GM23248 (cell line): ENCODE measurements around the gene COL23A1. TPM values are rescaled to one million over a fixed set of nuclear protein-coding genes. Genes with fewer than 3 reads are reported as not detected.

Experiments used
- DNase-seq: peaks from one replicate; pipeline ENCODE4 v3.0.0-alpha.2; 2015
- H2AFZ ChIP-seq: fragments of 200-600 bp; sonication (generic); 2 replicates; pipeline ENCODE4 v1.6.1; 2016; ENCODE audit warnings: antibody characterized with exemption
- H3F3A ChIP-seq: fragments of 200-600 bp; sonication (generic); 2 replicates; pipeline ENCODE4 v1.6.1; 2016; ENCODE audit warnings: mild to moderate bottlenecking, antibody characterized with exemption, mixed run types; ENCODE audit not compliant: insufficient read depth
- H3K27ac ChIP-seq: fragments of 200-600 bp; sonication (generic); 2 replicates; pipeline ENCODE4 v1.5.1; 2016; ENCODE audit warnings: mild to moderate bottlenecking
- H3K27me3 ChIP-seq: fragments of 200-600 bp; sonication (generic); replicated peaks from 2 replicates; pipeline ENCODE4 v1.6.1; 2016; ENCODE audit warnings: mild to moderate bottlenecking; ENCODE audit not compliant: insufficient read depth
- H3K36me3 ChIP-seq: fragments of 200-600 bp; sonication (generic); 2 replicates; pipeline ENCODE4 v1.6.1; 2016; ENCODE audit warnings: low read depth, mild to moderate bottlenecking
- H3K4me1 ChIP-seq: fragments of 200-600 bp; sonication (generic); 2 replicates; pipeline ENCODE4 v1.6.1; 2016; ENCODE audit warnings: mild to moderate bottlenecking; ENCODE audit not compliant: insufficient read depth
- H3K4me2 ChIP-seq: fragments of 200-600 bp; sonication (generic); one replicate; pipeline ENCODE4 v1.6.1; 2016; ENCODE audit warnings: mild to moderate bottlenecking; ENCODE audit not compliant: unreplicated experiment
- H3K4me3 ChIP-seq: fragments of 200-600 bp; sonication (generic); 2 replicates; pipeline ENCODE4 v1.5.1; 2016; ENCODE audit warnings: mild to moderate bottlenecking
- H3K79me2 ChIP-seq: fragments of 200-600 bp; sonication (generic); 2 replicates; pipeline ENCODE4 v1.6.1; 2016; ENCODE audit warnings: mild to moderate bottlenecking; ENCODE audit not compliant: insufficient read depth
- H3K9ac ChIP-seq: fragments of 200-600 bp; sonication (generic); 2 replicates; pipeline ENCODE4 v1.6.1; 2016; ENCODE audit warnings: mild to moderate bottlenecking
- H3K9me2 ChIP-seq: fragments of 200-600 bp; sonication (generic); 2 replicates; pipeline ENCODE4 v1.6.1; 2016; ENCODE audit warnings: mixed run types, mild to moderate bottlenecking, moderate library complexity; ENCODE audit not compliant: insufficient read depth
- H3K9me3 ChIP-seq: fragments of 200-600 bp; sonication (generic); one replicate; pipeline ENCODE4 v1.6.1; 2017; ENCODE audit warnings: low read depth
- H4K20me1 ChIP-seq: fragments of 200-600 bp; sonication (generic); 2 replicates; pipeline ENCODE4 v1.6.0; 2016; ENCODE audit not compliant: insufficient read depth
- EZH2 ChIP-seq: fragments of 200-600 bp; sonication (generic); IDR thresholded peaks from 2 replicates; pipeline ENCODE4 v1.6.1; 2018; ENCODE audit warnings: antibody characterized with exemption, mild to moderate bottlenecking; ENCODE audit not compliant: insufficient read depth, poor library complexity, severe bottlenecking
- EZH2phosphoT487 ChIP-seq: fragments of 200-600 bp; sonication (generic); IDR thresholded peaks from 2 replicates; pipeline ENCODE4 v1.6.1; 2018; ENCODE audit warnings: antibody characterized with exemption, moderate library complexity, mild to moderate bottlenecking, low read depth; ENCODE audit not compliant: insufficient read depth
- WGBS, 2 experiments: methylation state at CpG; one replicate each; pipeline ENCODE4 v1.1.6; 2015 to 2017; ENCODE audit warnings: low lambda C conversion rate in 2 of 2, low coverage in 1 of 2; ENCODE audit errors: missing lambda C conversion rate in 2 of 2; 5-methylcytosine and 5-hydroxymethylcytosine counted together
- in situ Hi-C: fragments of 300-500 bp; cut with MboI; formaldehyde crosslinking; loops from 2 replicates; pipeline ENCODE4 v1.15.0; 2020
- polyA plus RNA-seq: library from polyadenylated mRNA; unstranded; fragments of >200 nt; fragmentation: Nextera tagmentation; extraction: Ambion mirVana; gene quantifications from 2 replicates; pipeline ENCODE4 v1.2.1, GENCODE V29; 2016
- total RNA-seq: library from RNA; depleted of rRNA; stranded (reverse); fragments of >200 nt; shearing (Covaris generic); gene quantifications from 2 replicates; pipeline ENCODE4 v1.2.3, GENCODE V29; 2014

COL23A1 gene
- total and polyA plus RNA-seq, 2 experiments from 2014 or later: not detected

DNA sequence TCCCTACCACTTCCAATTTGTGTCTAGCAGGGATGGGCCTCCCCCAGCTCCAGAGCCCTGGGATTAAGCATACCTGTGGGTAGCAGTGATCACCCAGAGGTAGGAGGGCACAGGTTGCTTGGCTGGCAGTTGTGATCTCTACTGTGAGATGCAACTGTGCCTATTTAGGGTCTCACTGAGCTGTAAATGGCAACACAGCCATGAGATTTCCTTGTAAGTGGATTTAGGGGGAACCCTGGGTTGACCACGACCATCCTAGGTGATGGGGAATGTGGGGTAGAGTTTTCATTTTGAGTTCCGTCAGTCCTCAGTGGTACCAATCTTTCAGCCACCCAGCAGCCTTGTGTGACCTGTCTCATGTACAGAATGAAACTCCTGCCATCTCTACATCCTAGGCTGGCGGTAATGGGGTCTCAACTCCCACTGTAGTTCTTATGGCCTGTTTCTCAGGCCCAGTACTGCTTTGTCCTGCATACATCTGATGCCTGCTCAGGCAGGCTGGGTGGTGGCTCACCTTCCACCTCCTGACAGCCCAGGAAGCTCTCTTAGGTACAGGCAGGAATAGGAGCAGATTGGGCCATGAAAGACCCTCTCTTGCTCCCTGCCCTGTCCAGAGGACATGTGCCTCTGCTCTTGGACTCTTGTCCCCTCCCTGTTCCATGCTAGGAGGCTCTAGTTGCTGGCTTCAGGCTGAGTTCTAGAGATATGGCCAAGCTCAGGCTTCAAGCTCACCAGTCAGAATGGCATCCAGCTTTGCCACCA, 377.8 kb downstream of the COL23A1 start:
- Histone ChIP-seq H3K79me2 (peaks cover 46% of the 10 kb centered on the region), H3K9me2 (no peaks in the 10 kb centered on the region), H2AFZ (no peak overlapping the region), H4K20me1 (peaks cover 6% of the 10 kb centered on the region), H3K9me3 (no peaks in the 10 kb centered on the region), H3K9ac (no peak overlapping the region), H3K27ac (no peak overlapping the region), H3K4me2 (no peak overlapping the region), H3K36me3 (peaks cover 54% of the 10 kb centered on the region; the same call in 1 of the 2 replicates), H3K4me1 (no peaks in the 10 kb centered on the region), H3F3A (peaks cover 51% of the 10 kb centered on the region), H3K4me3 (no peak overlapping the region), H3K27me3 (no peaks in the 10 kb centered on the region)
- WGBS, 2 experiments: 79 to 86% methylated on average over 3 of the region's 3 CpGs
- in situ Hi-C loops: no loop called here
- TF ChIP-seq EZH2phosphoT487 (no peak), EZH2 (no peak)
- DNase-seq: no peak

DNA sequence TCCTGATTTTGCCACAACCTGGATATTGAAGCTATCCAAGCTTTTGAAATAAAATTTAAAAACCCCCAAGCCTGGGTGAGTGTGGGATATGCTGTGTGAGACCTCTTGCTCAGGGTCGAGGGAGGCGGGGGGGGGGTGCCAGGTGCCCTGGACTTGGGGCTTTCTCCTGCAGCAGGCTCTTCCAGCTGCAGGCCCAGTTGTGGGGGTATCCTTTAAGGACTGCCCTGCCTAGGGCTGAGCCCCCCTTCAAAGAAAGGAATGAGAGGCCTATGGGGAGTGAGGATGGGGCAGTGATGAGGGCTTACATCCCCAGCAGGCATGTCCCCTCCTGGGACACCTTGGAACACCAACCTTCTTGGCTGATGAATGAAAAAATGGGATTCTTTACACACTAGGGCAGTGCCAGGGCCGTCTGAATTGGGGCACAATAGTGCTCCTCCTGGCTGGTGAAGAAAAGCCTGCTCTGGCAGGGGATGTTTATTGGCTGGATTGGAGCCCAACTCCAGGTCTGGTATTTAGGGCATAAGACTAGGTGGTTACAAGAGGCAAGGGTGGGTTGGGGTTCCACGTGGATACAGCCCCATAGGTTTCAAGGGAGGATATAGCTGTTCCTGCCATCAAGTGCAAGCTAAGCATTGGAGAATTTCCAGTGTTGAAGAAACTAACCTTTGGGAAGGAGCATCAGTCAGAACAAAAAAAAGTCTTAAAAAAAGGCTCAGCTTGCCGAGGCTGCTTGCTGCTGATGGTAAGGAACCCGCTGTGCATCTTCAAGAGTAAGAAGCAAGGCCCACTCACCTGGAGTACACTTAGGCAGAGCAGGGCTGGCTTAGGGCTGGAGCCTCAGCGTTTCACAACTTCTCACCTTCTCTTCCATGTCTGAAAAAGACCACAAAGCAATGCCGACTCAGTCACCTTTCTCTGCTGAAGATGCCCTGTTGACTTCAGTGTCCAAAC, 378.8 kb downstream of the COL23A1 start:
- Histone ChIP-seq H3K9ac (no peak overlapping the region), H3K4me2 (no peak overlapping the region), H3K4me3 (no peak overlapping the region), H4K20me1 (peaks cover 15% of the 10 kb centered on the region), H3K79me2 (peaks cover 56% of the 10 kb centered on the region), H3K4me1 (peaks cover 9% of the 10 kb centered on the region; the same call in 1 of the 2 replicates), H2AFZ (no peak overlapping the region), H3K27me3 (no peaks in the 10 kb centered on the region), H3K27ac (no peak overlapping the region), H3K9me2 (no peaks in the 10 kb centered on the region), H3F3A (peaks cover 57% of the 10 kb centered on the region), H3K36me3 (peaks cover 58% of the 10 kb centered on the region; the same call in 1 of the 2 replicates), H3K9me3 (no peaks in the 10 kb centered on the region)
- 66 to 72% methylated on average over 8 of the region's 8 CpGs for WGBS, 2 experiments
- DNase-seq: no peak
- TF ChIP-seq EZH2 (no peak), EZH2phosphoT487 (no peak)
- in situ Hi-C loops: no loop called here

DNA sequence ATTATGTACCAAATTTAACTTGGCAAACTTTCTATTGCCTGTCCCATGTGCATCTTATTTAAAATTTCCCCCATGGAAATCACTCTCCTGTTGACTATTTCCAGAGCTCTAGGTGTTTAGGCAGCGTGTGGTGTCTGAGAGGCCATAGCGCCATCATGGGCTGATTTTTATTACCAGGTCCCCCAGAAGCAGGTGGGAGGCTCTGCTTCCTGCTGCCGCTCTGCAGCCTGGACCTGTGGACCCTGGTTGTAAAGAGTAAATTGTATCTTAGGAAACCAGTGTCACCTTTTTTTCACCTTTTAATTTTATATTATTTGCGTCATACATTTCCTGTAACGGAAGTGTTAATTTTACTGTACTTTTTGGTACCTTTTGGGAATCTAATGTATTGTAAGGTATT, 379.5 kb downstream of the COL23A1 start:
- Histone ChIP-seq H3K4me1 (peaks cover 16% of the 10 kb centered on the region; the same call in 1 of the 2 replicates), H3K9me3 (no peaks in the 10 kb centered on the region), H3K9ac (no peak overlapping the region), H2AFZ (no peak overlapping the region), H3K4me2 (no peak overlapping the region), H3K79me2 (peaks cover 63% of the 10 kb centered on the region), H3K36me3 (peaks cover 63% of the 10 kb centered on the region; the same call in 1 of the 2 replicates), H3K27me3 (no peaks in the 10 kb centered on the region), H3K9me2 (no peaks in the 10 kb centered on the region), H4K20me1 (peaks cover 22% of the 10 kb centered on the region), H3K27ac (no peak overlapping the region), H3F3A (peaks cover 64% of the 10 kb centered on the region), H3K4me3 (no peak overlapping the region)
- DNase-seq: no peak
- in situ Hi-C loops: no loop called here
- 89 to 95% methylated on average over 5 of the region's 5 CpGs for WGBS, 2 experiments
- TF ChIP-seq EZH2 (no peak), EZH2phosphoT487 (no peak)

DNA sequence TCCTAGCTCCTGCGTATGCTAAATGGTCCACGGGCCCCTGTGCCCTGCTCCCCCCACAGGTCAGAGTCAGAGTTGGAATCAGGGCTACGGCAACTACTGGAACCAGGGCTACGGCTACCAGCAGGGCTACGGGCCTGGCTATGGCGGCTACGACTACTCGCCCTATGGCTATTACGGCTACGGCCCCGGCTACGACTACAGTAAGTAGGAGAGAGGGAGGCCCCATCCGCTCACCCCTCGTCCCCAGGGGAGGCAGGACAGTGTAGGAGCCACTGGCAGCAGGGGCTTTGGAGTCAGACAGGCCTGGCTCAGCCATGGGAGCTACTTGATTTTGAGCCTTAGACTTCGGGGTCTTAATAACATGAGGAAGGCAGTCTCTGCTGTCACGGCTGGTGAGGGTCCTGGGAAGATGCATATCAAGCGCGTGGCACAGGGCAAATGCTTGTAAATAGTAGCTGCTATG, 380.1 kb downstream of the COL23A1 start:
- Histone ChIP-seq H3K9me2 (no peaks in the 10 kb centered on the region), H3K9ac (no peak overlapping the region), H2AFZ (no peak overlapping the region), H3K4me1 (peaks cover 16% of the 10 kb centered on the region; the same call in 1 of the 2 replicates), H3K4me2 (no peak overlapping the region), H3K79me2 (peaks cover 69% of the 10 kb centered on the region), H3K27me3 (no peaks in the 10 kb centered on the region), H3K27ac (no peak overlapping the region), H4K20me1 (peaks cover 25% of the 10 kb centered on the region), H3K36me3 (peaks cover 63% of the 10 kb centered on the region; the same call in 1 of the 2 replicates), H3K4me3 (no peak overlapping the region), H3F3A (peaks cover 68% of the 10 kb centered on the region), H3K9me3 (no peaks in the 10 kb centered on the region)
- TF ChIP-seq EZH2phosphoT487 (no peak), EZH2 (no peak)
- in situ Hi-C loops: no loop called here
- WGBS, 2 experiments: 85% methylated on average over 18 of the region's 18 CpGs
- no peak for DNase-seq
